GM20000 (cell line): ENCODE data around the gene IFT172.
"Not testable (repeated sequence)": the region's sequence is repeated elsewhere in the genome, so short reads cannot be mapped to it uniquely, and the experiment has no call there.

ENCODE experiments used
- DNase-seq: peaks from one replicate; pipeline ENCODE4 v3.0.0; 2012; ENCODE audit warnings: low spot score
- TF ChIP-seq, protein P1 (sequence below): IDR thresholded peaks from 2 replicates; pipeline ENCODE4 v1.5.1; 2012; ENCODE audit warnings: mild to moderate bottlenecking, control low read depth; ENCODE audit errors: extremely low read depth, missing control alignments

Gene IFT172

DNA sequence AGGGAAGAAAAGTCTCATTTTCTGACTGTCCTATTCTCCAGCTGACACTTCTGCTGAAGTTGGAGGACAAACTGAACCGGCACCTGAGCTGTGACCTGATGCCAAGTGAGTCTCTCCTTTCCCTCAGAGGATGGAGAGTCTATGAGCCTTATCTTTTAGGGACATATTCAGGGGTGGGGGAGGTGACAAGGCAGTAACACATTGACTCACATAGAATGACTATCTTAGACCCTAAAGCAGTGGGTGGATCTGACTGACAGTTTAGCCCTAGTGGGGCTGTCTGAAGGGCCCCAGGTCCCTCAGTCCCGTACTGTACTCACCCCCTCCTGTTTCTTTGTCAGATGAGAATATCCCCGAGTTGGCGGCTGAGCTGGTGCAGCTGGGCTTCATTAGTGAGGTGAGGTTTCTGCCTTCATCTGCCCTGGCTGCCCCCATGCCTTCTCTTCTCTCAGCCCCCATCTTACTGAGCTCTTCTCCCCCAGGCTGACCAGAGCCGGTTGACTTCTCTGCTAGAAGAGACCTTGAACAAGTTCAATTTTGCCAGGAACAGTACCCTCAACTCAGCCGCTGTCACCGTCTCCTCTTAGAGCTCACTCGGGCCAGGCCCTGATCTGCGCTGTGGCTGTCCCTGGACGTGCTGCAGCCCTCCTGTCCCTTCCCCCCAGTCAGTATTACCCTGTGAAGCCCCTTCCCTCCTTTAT is 48.2 kb downstream of the IFT172 start:
- no peak for DNase-seq
- TF ChIP-seq, protein P1, sequence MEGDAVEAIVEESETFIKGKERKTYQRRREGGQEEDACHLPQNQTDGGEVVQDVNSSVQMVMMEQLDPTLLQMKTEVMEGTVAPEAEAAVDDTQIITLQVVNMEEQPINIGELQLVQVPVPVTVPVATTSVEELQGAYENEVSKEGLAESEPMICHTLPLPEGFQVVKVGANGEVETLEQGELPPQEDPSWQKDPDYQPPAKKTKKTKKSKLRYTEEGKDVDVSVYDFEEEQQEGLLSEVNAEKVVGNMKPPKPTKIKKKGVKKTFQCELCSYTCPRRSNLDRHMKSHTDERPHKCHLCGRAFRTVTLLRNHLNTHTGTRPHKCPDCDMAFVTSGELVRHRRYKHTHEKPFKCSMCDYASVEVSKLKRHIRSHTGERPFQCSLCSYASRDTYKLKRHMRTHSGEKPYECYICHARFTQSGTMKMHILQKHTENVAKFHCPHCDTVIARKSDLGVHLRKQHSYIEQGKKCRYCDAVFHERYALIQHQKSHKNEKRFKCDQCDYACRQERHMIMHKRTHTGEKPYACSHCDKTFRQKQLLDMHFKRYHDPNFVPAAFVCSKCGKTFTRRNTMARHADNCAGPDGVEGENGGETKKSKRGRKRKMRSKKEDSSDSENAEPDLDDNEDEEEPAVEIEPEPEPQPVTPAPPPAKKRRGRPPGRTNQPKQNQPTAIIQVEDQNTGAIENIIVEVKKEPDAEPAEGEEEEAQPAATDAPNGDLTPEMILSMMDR = no peak

DNA sequence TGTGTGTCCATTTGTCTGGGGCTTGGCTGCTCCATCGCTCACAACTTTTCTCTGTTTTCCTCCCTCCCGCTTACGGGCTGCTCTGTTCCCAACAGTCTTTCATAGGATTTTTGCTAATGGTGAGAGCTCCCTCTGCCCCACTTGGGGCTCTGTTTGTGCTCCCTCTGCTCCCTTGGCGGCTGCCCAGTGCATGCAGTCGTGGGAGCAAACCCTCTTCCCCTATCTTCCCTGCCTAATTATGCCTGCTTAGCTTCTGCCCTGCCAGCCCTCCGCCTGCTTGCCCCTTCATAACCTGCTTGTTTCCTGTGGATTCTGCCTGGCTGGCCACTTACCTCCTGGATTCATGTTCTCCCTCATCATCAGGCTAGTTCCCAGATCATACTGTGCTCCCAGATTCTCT is 53.9 kb downstream of the IFT172 start:
- TF ChIP-seq, protein P1 = no peak

DNA sequence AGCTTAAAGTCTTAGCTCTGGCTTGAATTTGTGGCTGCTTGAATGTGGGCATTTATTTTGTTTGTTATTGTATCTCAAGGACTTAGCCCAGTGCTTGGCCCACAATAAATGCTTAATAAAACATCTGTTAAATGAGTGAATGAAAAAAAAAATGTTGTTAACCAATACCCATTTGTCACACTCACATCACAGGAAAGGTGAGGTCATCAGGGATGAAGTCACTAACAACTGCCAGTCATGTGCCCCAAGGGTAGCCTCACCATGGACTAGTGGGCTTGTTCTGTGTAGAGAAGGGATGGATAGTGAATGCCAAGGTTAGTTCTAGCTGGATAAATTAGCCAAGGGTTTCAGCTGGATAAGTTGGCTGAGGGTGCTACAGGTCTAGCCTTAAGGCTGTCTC is 58.1 kb downstream of the IFT172 start:
- DNase-seq = no peak

More for the DNA sequence above, 53.9 kb downstream of the IFT172 start:
- DNase-seq = no peak

DNA sequence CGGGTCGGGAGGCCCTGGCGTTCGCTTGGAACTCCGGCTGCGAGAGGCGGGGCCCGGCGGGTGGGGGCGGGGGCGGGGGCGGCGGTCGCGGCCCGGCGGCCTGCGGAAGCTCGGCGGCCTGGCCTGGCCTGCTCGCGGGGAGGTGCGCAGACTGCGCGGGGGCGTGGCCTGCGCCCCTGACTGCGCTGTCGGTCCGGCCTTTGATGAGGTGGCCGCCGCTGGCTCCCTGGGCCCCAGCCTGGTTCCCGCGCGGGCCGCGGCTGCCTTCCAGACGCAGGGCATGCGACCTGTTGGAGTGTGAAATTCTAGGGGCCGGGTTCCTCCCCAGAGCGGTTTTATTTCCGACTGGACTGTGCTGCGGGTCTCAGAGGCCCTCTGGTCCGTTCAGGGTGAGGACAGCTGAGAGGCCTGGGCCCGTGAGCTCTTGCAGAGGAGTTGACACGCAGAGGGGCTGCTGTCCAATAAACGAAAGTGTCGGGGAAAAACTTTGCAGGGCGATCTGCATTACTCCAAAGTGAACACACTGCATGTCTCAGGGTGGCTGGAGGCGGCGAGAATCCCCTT is 60.5 kb downstream of the IFT172 start:
- TF ChIP-seq, protein P1 = no peak
- DNase-seq = peak; percentile 94

More for the DNA sequence above, 58.1 kb downstream of the IFT172 start:
- TF ChIP-seq, protein P1 = no peak

DNA sequence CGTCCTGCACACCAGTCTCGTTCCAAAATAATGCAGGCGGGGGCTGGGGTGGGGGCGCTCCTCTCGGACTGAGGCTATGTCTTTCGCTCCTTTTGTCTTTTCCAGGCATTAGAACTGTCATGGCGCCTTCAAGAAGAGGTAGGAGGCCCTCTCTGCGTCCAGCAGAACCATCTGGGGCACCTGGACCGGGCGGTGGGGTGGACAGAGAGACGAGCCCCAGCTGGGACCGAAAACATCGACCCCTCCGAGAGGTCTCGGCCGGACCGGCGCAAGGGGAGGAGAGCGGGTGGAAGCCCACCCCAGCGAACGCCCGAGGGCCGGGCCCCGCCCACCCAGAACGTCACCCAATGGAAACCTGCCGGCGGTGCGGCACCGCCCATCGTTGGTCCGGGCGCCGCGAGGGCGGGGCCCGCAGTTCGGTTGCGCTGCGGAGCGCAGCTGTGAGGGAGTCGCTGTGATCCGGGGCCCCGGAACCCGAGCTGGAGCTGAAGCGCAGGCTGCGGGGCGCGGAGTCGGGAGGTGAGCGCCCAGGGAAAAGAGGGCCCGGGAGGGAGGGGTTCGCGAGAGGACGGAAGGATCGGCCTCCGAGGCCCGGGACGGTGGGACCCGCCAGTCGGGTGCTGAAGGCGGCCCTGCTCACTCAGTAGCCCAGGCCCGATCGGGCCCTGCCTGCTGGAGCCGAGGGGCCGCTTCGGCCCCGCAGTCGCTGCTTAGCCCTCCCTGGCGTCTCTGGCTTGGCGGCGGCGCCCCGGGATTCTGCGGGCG is 61.1 kb downstream of the IFT172 start, which contains the start of gene NRBP1:
Gene NRBP1, plus strand, starts transcription at position 419 of the 765 bp plus-strand sequence. CDS start 4,643 bp downstream, outside the sequence.
- TF ChIP-seq, protein P1 = no peak
- DNase-seq = peak; percentile 96

DNA sequence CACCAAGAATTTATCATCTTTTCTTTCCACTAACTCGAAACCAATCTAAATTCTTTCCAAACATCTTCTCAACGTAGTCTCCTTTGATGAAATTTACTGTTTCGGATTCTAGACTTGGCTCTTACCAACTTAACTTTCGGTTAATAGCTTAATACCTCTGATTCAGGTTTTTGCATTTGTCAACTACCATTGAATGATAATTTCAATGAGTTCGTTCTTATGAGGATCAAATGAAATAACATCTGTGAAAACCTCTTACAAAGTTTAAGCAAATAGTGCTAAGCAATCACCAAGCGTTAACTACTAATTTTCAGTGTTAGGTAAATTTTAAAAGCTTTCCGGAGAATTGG is 61.7 kb downstream of the IFT172 start:
- DNase-seq = no peak
- TF ChIP-seq, protein P1 = no peak

DNA sequence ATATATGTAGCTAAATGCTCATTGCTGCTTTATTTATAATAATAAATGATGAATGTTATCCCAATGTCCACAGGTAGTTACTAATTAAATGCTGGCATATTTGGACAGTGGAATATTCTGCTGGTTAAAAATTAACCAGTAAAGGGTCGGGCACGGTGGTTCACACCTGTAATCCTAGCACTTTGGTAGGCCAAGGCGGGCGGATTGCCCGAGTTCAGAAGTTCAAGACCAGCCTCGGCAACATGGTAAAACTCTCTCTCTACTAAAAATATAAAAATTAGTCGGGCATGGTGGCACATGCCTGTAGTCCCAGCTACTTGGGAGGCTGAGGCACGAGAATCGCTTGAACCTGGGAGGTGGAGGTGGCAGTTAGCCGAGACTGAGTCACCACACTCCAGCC is 64.5 kb downstream of the IFT172 start:
- DNase-seq = not testable (repeated sequence)
